GM19099 (cell line): ENCODE data around the gene ABCA8.

Source experiments
- POLR2A ChIP-seq: IDR thresholded peaks from 3 replicates; pipeline ENCODE4 v1.6.1; 2011; ENCODE audit warnings: low read depth; ENCODE audit not compliant: insufficient read length; ENCODE audit errors: extremely low read depth

ABCA8 gene

DNA sequence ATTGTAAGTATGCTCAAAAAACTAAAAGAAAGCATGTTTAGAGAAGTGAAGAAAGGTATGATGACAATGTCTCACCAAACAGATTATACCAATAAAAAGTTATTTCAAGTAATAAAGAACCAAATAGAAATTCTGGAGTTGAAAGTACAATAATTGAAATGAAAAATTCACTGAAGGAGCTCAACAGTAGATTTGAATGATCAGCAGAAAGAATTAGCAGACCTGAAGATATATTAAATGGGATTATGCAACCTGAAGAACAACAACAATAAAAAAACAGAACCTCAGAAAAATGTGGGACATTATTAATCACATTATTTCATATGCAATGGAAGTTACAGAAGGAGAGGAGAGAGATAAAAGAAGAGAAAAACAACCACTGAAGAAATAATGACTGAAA, 57.6 kb downstream of the ABCA8 start:
- TF ChIP-seq POLR2A: no peak

DNA sequence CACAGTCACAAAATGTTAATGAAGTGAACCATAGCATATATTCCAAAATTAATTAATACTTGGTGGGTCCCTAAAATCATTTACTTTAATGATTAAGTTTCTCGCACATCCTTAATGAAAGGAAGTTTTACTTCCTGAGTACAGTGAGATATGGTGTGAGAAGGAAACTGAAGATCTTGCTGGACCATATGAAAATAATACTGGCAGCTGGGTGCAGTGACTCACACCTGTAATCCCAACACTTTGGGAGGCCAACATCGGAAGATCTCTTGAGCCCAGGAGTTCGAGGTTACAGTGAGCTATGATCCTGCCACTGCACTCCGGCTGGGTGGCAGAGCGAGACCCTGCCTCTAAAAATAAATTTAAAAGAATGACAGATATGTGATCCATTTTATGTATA, 62.5 kb downstream of the ABCA8 start:
- no peak for TF ChIP-seq POLR2A

DNA sequence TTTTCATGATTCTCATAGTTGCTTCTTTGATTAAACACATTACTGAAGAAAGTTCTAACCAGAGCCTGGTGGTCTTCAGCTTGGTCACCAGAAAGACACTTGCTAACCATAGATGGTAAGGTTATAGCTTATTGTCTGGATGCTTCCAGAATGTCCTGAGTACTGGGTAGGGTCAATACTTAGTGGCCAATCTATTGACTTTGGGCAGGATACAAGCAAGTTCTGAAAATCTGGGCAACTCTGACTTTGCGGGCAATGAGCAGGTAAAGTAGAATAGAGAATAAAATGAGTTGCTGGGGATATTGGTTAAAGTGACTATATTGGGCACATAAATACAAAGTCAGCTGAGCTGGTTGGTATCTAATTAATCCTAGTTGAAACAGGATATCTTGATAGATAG, 63.0 kb downstream of the ABCA8 start:
- no peak for TF ChIP-seq POLR2A

DNA sequence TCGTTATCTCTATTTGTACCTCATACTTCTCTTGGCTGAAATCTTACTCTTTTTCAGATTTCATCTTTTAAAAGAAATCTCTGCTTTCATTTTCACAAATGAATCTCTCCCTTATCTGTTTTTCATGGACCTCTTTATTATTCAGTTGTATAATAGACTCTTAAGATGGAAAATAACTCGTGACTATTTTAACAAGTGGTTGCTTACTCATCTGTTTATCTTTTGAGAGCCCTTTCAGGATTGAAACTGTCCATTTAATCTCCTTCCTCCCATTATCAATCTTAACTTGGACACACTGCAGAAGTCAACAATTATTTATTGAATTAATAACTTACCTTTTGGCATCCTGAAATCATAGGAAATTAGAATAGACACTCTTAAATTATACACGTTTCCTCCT, 68.8 kb downstream of the ABCA8 start:
- TF ChIP-seq POLR2A: no peak

DNA sequence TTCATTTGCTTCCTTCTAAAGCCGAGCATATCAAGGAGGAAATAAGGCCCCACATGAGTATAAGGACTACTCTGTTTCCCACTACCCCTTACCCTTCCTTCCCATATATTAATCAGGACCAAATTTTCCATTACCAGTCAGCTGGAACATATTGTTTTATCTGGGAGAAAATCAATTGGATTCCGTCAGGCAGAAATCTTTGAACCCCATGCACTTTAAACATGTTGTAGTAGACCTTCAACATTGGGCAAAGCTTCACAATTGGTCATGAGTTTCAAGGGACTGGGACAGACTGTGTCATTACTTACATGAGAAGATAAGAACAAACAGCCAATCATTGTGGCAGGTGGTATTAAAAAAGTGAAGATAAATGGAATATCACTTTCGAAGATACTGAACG, 70.3 kb downstream of the ABCA8 start:
- TF ChIP-seq POLR2A: no peak

DNA sequence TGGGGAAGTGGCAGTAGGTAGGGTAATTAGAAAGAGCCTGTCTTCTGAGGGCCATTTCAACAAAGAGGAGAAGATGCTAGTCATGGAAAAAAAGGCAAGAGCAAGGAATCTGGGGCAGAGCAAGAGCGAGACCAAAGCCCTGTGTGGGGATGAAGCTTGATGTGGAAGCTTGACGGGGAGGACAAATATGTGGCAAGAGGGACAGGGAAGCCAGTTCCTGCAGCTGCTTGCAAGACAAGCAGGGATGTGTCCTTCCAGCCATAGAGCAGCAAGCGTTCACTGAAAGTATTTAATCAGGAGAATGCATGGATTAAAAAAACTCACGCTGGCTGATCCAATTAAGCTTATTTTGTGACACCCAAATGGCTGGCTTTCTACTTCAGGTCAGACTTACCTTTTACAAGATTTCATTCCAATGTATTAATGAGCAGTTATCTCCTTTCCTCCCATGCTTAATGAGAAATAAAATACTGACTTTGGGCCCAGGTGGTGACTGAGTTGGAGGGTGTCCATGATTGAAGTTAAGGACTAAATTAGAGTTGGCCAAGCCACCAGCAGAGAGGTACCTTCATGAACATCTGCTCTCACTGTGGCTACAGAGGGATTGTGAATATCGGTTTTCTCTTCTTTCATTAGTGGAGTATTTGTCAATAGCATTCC, 76.8 kb downstream of the ABCA8 start:
- no peak for TF ChIP-seq POLR2A

DNA sequence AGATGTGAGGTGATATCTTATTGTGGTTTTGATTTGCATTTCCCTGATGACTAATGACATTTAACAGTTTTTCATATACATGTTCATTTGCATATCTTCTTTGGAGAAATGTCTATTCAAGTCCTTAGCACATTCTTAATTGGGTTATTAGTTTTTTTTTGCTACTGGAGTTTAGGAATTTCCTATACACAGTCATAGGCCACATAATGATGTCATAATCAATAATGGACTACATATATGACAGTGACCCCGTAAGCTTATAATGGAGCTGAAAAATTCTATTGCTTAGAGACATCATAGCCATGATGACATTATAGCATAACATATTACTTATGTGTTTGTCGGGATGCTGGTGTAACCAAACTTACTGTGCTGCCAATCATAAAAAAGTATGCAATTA, 83.7 kb downstream of the ABCA8 start:
- TF ChIP-seq POLR2A: no peak

DNA sequence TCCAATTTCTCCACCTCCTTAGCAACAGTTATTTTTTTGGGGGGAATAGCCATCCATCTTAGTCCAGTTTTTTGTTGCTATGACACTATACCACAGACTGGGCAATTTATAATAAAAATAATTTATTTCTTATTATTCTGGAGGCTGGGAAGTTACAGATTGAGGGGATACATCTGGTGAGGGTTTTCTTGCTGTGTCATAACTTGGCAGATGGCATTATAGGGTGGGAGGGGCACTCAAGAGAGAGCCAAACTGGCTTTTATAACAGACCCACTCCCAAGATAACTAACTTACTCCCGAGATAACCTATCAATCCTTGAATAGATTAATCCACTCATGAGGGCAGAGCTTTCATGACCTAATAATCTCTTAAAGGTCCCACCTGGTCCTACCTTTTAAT, 84.2 kb downstream of the ABCA8 start:
- no peak for TF ChIP-seq POLR2A

DNA sequence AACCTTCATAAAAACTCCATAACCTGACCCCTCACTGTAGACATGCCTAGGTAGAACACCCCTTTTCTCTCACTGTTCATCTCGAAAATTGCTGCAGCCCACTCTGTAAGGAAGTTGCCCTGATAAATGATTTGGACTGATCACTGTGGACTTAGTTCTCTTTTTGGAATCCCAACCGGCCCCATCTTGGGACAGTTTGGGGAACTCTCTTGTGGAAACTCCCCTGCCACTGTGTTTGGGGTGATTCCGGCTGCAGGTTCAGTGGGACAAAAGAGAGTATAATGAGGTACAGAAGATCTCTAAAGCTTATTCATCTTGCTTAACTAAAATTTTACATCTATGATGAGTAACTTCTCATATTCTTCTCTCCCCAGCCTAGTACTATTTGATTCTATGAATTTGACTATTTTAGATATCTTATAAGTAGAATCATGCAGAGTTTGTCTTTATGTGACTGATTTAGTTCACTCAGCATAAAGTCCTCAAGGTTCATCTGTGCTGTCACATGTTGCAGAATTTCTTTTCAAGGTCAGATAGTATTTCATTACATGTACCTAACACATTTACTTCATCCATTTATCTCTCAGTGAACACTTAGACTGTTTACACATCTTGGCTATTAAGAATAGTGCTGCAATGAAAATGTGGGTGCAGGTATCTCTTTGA, 84.9 kb downstream of the ABCA8 start:
- no peak for TF ChIP-seq POLR2A

DNA sequence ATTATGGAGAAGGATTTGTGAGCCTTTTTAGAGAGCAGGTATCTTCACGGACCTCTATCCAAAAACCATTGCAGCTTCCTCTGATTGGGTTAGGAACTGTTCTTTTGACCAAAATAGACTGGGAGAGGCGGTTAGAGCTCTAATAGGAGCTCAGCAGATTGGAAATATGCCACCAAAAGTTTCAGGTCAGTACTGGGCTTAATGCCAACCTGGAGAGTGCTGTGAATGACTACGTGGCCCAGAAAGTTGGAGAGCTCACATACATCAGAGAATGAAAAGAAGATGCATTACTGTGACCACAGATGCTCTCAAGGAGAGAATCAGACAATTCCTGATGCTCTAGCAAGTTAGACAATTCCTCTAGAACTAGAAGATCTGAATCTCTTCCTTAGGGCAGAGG, 86.5 kb downstream of the ABCA8 start:
- no peak for TF ChIP-seq POLR2A

DNA sequence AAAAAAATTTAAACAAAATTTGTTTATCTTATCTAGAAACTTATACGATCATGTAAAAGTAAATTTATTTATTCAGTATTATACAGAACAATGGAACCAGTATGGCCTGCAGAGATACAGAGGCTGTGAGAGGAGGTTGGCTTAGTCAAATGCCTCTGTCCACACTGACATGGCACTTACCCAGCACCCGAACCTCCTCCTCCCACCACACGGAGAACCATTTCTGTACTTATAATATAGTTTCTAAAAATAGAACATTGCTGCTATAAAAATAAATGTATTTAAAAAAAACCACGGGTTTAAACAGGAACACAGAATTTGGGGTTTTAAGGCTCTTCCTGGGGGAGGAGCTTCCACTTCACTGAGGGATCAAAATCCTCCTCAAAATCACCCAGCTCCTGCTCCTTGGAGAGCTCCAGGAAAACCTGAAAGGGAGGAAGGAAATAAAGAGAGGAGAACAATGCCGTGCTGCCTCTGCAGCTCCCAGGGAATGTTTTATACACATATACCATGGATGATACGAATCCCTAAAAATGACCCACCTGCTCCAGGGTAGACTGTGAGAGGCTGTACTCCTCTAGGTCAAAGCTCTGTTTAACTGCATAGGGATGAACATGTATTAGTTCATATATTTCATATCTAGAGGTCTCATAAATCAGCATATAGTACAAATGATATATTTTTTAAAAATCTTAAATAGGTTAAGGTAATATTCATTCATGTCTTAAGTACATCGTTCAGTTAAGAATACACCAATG, 87.3 kb downstream of the ABCA8 start:
- no peak for TF ChIP-seq POLR2A

DNA sequence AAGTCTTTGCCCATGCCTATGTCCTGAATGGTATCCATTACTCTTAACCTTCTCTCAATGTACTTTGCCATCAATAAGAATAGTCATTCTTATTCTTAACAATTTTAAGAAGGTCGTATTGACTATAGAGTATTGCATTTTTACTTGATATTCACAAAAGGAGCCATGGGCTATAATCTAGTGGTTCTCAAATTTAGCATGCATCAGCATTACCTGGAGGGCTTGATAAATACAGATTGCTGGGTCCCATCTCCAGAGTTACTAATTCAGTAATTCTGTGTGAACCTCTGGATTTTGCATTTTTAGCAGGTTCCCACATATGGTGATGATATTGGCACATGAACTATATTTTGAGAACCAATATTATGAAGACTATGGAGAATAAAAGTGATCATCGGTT, 89.6 kb downstream of the ABCA8 start:
- TF ChIP-seq POLR2A: no peak

DNA sequence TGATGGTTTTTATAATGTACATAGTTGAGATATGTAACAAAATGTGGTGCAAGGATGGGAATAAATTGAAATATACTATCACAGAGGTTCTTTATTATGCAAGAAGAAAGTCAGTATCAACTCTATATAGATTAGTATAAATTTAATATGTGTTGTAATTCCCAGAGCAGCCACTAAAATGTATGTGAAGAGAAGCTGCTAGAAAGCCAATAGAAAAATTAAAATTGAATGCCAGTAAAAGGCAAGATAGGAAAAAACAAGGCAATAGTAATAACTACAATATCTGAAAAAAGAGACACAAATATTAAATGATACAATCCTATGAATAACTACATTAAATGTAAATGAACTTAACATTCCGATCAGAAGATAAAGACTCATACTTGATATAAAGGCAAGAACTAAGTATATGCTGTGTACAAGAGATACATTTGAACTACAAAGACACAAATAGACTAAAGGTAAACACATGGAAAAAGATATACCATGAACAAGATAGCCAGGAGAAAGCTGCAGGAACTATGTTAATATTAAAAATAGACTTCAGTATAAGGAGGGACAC, 92.0 kb downstream of the ABCA8 start:
- no peak for TF ChIP-seq POLR2A

DNA sequence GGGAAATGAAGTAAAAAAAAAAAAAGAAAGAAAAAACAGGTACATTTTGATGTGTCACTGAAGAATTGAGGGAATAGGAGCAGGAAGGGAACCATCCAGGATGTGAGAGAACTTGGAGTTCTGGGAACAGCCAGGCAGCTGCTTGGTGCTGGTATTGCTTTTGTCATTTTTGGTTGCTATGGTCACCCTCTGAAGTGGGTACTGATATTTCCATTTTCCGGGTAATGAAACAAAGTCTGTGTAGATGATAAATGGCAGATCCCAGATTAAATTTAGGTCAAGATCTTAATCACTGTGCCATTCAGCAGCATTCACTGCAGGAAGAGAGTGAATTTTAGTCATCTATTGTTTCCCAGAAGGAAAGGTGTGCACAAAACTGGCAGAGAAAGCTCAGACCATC, 93.6 kb downstream of the ABCA8 start:
- TF ChIP-seq POLR2A: no peak

DNA sequence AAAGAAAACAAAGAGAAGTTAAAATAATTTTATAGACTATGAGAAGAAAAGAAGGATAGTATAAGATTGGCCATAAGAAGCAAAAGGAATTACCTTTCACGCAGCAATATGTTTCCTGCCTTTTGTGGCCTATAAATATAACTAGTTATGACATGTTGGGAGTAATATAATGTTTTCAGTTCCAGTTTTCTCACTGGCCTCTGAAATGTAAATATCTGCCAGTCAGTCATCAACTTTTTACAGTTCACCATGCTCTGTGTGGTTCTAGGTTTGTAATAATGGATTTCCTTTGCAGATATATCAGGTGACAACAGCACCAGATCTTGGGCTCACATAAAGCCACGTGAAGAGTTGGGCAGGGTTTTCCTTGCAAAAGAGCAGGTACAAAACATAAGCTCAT, 94.3 kb downstream of the ABCA8 start:
- TF ChIP-seq POLR2A: no peak

DNA sequence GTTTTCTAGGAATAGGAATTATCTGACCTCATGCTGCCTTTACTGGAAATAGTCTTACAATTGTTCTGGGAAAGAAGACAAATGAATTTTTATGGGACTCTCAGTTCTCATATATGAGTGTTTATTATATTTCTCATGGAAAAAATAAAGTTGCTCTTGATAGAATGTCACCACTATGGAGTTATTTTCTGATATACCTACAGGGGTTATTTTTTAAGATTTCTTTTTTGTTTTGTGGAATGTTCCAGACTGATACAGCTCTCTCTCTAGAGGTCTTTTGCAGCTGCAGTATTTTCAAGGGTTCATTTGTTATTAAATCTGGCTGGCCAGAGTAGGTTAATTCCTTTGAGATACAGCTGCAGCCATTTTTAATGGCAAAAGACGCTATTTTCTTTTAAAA, 100.7 kb downstream of the ABCA8 start:
- TF ChIP-seq POLR2A: no peak

DNA sequence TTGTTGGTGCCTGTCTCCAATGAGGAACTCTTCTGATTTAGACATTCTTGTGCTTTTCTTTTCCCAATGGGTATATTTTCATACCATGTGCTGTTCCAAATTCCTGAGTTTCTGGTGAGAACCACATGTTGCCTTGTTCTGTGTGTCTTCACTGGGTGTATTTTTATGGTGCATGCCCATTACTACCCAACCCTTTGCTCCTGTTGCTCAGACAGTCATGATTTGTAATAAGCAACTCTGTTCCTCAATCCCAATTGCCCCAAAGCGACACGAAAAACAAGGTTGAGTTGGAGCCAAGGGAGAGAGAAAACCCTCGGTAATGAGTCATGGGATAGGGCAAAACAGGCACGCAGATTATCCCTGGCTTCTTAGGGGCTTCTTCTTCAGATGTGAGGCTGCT, 101.8 kb downstream of the ABCA8 start:
- TF ChIP-seq POLR2A: no peak

DNA sequence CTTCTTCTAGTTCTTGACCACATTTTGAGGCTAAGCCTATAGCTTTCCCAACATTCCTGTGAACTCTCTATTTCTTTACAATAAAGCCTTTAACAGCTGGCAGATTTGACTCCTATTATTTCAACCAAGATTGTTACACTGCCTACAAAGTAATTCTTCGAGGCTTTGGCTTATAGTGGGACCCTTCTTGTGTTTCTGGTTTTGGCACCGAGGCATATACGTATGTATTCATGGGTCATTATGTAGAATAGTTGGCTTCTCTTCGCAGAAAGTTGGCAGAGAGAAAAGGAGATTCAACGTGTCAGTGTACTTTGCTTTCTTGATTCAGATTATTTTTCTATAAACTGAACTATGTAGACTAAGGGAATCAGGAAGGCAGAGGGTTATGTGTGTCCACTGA, 102.2 kb downstream of the ABCA8 start:
- TF ChIP-seq POLR2A: no peak
